EH (cell line): ENCODE data around the gene PLK5.

Experiments
- DNase-seq: peaks from one replicate; pipeline ENCODE4 v3.0.0-alpha.2; 2015; ENCODE audit warnings: low read depth

The PLK5 gene

DNA sequence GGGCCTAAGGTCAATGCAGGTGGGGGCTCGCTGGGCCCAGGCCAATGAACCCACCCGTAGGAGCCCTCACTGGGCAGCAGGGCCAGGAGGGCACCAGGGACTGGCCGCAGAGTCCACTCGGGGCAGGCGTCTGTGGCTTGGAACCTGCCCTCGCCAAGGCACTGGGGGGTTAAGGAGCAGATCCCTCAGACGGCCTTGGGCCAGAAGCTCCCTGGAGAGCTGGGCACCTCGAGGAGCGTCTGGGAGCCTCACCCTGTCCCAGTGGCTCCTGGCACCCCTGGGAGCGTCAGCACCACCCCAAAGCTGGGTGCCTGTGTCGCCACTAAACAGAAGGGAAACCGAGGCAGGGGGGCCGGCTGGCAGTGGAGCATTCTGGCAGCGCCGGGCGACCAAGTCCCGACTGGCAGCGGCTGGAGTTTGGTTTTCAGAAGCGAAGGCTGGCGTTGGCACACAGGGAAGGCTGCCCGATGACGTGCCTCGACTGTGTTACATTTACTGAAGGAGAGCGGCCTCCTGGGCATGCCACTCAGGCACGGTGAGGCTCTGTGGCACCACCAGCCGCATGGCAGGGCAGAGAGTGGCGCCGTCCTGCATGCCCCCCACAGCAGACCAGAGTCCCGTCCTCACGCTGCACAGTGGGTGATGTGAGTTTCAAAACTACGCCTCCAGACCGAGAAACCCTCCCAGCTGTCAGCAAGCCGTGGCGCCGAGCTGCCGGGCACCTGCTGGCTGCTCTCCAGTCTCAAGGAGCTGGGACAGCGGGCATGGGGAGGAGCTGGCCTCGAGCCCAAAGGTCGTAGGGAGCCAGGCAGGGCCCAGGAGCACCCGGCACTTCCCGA lies 53.4 kb downstream of the PLK5 start:
- no peak for DNase-seq

DNA sequence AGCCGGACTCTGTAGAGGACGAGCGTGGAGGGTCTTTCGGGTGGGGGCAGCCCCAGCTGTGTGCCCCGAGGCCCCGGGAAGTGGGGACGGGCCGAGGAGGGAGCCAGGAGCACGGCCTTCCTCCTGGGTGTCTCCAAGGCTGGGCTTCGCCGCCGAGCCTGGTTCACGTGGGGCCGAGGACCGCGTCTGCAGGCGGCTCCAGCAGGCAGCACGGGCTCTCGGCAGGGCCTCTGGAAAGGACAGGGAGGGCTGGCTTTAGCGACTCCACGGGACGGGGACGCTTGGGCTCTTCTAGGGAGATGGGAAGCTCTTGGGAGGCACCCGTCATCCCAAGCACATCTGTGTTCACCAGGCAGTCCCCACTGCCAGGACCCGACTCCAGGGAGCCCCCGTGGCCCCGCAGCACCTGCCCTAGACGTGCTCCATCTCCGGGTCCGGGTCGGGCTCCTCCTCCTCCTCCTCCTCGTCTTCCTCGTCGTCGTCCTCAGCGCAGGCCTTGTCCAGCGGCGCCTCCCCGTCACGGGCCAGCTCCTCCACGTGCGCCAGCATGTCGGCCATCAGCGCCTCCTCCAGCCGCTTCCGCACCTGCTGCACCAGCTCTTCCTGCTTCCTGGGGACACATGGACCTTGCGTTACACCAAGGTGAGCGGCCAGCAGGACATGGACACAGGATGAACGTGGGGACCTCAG lies 54.2 kb downstream of the PLK5 start:
- DNase-seq = no peak

DNA sequence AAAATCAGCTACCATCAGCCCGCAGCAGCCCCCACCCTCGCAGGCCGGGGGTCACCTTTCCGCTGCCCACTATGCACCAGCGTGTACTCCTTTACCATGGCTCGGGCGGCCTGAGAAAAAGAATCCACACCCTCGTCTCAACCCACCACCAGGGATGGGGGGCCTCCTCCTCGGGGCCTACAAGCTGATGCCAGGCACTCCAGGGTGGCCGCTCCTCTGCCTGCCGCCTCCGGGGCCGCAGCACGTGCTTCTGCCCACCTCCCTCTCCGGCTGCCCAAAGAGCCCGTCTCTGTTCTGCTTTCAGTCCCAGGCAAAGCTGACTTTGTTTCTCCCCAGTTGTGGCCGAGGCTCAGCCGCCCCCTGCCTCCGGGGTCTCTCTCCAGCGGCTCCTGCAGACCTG lies 55.3 kb downstream of the PLK5 start:
- no peak for DNase-seq

DNA sequence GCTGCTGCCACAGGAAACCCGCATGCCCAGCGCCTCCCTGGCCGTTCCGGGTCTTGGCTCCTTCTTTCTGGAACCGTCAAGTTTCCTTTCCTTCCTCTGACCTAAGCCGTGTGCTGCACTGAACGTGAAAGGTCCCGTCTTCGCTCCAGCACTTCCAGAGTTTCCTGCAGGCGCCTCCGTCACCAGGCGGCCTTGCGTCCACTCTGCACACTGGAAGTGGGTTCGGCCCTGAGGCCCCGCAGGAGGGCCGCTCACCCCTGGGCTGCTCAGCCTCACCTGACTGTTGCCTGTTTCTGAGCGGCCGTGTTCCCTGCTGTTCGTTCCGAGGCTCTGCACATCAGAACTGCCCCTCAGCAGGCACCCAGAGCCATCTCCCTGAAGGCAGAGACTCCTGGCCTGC lies 56.5 kb downstream of the PLK5 start:
- DNase-seq = no peak

DNA sequence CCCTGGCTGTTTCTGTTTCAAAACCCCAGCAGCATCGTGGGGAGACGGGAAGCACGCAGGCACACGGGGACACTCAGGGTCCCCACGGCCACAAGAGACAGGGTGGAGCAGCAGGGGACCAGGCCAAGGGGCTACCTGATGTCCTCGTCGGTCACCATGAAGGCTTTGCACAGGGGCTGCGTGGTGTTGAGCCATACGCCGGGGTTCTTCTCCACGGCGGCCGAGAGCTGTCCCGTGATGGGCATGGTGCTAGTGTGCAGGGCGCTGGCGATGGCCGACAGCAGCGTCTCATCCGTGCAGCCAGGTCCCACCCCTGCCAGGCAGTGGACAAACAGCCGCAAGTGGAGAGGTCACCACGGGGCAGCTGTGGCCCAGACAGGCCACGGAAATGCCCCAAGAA lies 57.1 kb downstream of the PLK5 start:
- no peak for DNase-seq

DNA sequence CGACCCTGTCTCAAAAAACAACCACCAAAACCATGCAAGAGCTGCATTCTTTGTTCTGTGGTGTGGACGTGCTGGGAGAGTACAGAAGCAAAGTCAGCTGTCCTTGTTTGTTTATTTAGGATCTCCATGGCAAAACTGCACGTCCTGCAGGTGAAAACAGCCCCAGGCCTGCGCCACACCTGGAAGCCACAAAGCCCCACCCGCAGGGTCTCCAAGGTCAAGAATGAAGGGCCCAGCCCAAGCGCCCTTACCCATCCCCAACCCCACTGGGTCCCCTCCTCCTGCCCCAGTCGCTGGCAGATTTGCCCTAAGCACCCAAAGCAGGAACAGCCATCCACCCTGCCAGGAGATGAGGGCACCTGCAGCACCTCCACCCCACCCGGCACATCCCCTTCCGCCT lies 58.3 kb downstream of the PLK5 start:
- no peak for DNase-seq

DNA sequence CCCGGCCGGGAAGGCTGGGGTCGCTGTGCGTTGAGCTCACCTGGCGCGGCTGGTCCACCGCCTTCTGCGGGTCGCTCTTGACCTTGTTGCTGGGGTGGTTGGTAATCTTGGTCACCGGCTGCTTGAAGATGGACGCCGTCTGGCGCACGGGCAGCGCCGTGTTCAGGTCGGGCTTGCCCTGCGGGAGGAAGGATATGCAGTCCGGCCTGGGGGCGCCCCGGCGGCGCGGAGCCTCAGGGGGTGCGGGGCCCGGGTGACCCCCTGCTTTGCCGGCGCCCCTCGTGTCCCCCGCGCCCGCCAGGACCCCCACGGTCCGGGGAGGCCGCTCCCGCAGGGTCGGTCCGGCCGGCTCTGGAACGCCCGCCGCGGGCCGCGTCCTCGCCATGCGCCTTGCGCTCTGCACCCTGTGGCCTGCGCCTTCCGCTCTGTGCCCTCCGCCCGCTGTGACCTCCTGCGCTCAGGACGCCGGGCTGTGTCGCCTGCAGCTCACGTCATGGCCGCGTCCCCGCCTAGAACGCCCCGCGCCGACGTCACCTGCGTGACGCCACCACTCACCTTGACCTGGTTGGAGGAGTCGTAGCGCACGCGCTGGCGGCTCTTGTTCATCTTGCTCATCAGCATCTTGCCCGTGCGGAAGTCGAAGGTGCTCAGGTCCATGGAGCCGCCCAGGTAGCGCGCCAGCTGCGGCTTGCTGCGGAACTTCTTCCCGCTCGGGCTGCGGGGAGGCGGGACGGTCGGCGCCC lies 60.8 kb downstream of the PLK5 start:
- no peak for DNase-seq

DNA sequence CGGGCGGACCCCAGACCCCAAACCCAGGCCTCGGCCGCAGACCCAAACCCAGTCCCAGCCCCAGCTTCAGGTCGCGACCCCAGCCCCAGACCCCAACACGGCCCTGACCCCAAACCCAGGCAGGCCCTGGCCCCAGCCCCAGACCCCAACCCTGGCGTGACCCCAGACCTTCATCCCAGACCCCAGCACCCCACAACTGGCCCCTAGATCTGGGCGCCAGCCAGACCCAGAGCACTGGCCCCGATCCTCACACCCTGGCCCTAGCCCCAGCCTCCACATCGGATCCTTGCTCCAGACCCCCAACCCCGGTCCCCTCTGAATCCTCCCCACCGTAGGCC lies 61.3 kb downstream of the PLK5 start:
- no peak for DNase-seq
